ENCODE results near the gene GFRA1.
"Not testable (repeated sequence)": the region's sequence is repeated elsewhere in the genome, so short reads cannot be mapped to it uniquely, and the experiment has no call there.

Gene GFRA1

DNA sequence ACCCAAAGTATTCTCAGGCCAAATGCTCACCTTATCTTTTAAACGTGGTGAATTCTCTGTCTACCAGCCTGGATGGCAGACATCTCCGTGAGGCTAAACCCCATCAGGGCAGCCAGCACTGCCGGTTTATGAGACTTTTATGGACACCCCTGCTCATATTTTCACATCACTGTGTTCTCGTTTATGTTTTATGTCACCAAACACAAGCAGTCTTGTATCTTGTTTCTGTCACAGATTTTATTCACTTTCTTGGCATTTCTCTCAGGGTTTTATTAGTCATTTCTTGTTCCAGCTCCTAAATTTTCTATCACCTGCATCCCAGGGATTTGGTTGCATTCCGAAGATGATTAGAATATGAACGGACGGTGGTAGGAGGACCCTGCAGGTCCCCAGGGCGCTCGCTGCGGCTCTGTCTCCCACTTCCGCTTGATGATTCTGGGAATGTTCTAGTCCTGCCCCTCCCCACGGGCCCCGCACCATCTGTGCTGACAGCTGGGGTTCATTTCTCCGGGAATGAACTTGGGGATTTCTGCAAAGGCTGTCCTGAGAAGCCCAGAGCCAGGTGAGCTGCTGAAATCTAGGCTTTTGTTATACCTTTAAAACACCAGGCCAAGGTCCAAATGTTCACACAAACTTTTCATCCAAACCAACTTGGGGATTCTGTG, 217.6 kb downstream of the GFRA1 start:
- DNase-seq: no peak

DNA sequence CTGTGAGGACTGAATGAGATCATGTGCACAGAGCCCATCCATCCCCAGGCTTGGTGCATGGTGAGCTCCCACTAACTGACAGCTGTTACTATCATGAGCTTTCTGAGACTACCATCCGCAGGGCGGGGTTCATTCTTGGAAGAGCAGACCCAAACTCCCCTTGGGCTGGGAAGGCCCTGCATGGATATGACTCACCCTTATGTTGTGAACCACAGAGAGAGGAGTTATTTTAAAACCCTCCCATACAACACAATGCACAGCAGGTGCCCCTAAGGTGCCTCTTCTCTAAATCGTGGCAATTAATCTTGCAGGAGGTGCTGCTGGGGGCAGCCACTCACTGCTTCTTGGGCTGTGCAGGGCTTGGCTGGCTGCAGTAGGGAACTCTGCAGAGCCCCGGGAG, 219.1 kb downstream of the GFRA1 start:
- no peak for DNase-seq

DNA sequence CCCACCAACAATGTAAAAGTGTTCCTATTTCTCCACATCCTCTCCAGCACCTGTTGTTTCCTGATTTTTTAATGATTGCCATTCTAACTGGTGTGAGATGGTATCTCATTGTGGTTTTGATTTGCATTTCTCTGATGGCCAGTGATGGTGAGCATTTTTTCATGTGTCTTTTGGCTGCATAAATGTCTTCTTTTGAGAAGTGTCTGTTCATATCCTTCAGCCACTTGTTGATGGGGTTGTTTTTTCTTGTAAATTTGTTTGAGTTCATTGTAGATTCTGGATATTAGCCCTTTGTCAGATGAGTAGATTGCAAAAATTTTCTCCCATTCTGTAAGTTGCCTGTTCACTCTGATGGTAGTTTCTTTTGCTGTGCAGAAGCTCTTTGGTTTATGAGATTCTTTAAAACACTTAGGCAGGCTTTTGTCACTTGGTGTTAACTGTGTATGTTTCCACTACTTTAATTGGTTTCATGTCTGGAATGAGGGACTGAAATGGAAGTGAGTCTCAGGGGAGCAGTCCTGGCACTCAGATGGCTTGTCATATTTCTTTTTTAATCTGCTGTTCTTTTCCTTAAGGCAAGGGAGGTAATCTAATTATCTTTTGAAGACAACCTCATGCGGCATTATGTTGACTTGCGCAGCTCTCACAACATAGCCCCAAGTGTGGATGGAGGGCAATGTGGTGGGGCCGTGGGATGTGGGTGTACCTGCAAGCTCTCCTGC, 219.8 kb downstream of the GFRA1 start:
- not testable (repeated sequence) for DNase-seq

DNA sequence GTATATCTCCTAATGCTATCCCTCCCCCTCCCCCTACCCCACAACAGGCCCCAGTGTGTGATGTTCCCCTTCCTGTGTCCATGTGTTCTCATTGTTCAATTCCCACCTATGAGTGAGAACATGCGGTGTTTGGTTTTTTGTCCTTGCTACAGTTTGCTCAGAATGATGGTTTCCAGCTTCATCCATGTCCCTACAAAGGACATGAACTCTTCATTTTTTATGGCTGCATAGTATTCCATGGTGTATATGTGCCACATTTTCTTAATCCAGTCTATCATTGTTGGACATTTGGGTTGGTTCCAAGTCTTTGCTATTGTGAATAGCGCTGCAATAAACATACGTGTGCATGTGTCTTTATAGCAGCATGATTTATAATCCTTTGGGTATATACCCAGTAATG, 220.5 kb downstream of the GFRA1 start:
- DNase-seq: not testable (repeated sequence)

DNA sequence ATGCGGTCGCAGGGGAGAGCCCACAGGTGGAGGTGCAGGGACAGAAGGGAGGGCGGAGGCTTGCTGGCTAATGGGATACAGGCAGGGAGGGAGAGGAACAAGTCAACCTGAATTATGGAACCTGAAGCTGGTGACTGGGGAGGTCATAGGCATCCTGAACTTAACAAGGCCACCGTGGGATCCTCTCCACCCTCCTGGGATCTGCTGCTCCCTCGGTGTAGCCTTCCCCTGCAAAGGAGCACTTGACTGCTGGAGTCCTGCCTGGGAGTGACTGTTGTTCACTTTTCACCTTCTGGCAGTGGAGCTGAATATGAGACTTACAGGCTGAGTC, 223.1 kb downstream of the GFRA1 start:
- DNase-seq: no peak

DNA sequence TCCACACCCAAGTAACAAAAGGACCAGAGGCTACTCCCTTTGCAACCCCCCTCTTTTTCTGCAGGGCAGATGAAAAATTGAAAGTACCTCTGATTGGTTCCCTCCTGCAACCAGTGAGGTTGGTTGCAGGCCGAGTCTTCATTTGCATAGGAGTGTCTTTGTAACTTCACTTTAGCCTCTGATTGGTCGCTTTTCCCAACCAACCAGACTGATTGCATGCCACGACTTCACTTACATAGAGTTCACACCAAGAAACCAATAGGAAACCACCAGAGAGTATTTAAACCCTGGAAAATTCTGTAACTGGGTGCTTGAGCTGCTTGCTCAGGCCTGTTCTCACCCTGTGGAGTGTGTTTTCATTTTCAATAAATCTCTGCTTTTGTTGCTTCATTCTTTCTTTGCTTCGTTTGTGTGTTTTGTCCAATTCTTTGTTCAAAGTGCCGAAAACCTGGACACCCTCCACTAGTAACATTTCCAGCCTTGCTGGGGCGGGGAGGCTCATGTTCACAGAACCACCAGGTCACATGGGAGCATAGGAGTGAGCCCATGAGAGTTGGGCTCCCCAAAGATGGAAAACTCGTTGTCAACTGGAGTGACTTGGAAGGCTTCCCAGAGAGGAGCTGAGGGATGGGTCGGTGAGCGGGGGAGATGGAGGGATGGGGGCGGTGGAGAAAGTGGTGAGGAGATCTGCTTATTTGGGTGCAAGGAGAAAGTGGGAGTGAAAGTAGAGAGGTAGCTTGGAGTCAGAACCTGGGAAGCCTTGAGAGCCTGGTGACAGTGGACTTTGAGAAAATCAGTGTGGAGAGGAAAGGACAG, 223.6 kb downstream of the GFRA1 start:
- no peak for DNase-seq

DNA sequence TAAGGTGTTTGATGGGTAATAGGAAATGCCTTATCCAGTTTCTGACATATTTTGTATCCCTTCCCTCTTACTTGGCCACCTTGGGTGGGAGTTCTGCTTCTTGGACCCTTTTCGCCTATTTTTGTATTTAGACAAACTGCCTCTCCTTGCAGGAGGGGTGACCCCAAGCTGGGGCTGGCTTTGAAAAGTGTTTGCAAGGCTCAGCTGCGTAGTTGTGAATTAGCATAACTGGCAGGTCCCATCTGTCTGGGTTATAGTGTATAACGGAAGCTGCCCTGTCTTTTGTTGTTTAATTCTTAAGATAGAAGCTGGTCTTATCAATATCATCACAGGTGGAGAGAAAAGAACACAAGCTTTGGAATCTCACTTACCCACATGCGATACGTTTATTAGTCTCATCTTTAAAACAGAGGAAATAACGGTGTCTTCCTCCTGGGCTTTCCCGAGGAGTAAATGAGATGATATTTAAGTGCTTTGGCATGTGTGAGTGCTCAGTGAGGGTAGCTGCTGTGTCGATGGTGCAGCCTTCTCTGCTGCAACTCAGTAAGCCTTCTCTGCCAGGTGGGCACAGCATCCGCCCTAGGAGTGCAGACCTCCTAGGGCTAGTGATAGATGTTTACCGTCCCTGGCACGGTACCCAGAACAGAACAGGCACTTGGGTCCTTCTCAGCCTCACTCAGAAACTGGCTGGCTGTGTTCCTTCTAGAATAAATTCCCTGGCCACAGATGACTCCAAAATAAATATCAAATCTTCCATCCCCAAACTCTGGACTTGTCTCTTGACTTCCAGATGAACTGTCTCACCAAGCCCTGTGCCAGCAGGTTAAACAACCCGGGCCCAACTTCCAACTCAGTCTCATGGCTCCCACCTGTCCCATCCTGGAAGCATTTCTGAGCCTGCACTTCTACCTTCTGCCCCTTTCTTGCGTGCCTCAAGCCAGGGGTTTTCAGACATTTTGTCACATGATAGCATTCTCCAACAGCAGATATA, 227.3 kb downstream of the GFRA1 start:
- DNase-seq: no peak

DNA sequence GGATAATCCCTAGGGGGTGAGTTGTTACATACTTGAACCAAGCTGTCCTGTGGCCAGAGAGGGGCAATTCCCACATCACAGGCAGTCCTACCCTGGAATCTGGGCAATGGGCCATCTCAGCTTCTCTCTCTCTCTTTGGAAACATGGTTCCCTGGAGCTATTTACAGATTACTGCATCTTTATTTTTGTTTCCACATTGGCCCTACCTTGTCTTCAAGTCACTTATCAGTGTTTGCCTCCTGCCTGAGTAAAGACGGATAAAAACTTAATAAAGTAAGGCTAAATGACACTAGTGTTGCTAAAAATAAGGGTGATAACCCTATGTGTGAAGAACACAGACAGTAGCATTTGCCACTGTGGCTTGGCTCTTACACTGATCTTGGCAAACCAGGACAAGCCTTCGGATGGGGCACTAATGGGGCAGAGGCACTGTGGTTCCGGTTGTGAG, 228.2 kb downstream of the GFRA1 start:
- DNase-seq: no peak

DNA sequence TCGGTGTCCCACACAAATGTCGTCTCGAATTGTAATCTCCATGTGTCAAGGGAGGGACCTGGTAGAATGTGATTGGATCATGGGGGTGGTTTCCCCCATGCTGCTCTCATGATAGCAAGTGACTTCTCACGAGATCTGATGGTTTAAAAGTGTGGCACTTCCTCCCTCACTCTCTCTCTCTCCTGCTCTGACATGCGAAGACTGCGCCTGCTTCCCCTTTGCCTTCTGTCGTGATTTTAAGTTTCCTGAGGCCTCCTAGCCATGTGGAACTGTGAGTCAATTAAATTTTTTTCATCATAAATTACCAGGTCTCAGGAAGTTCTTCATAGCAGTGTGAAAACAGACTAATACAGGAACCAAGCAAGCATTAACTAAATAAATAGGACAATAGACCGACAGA, 229.1 kb downstream of the GFRA1 start:
- no peak for DNase-seq

DNA sequence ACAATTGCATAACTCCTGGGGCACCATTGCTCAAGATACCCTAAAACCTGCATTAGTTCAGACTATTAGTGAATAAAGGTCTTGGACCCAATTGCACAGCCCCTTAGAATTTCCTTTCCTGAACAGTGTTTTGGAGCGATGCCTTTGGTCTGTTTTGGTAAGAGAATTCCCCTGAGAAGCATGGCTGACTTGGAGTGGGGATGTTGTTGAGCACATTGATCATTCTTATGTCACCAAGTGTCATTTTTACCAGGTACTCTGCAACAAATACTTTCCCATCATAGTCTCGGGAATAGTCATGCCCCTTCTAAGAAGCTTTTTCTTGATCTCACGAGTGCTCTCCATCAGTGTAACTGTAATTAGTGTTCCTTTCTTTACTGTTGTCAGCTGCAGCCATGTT, 229.7 kb downstream of the GFRA1 start:
- DNase-seq: no peak

DNA sequence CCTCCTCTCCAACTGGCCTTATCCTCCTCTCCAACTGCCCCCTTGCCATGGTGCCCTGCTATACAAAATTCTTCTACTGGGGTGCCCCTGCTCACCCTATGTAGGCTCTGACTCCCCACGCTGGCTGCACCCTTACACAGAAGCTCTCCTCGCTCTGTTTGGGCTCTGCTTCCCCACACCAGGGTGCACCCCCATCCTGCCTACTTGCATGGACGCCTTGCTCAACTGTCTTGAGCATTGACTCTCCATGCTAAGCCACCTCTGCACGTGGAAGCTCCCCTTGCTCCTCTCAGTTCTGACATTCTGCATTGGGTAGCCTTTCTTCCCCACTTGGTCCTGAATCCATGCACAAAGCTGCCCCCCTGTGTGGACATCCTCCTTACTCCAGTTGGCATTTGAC, 231.1 kb downstream of the GFRA1 start:
- no peak for DNase-seq

DNA sequence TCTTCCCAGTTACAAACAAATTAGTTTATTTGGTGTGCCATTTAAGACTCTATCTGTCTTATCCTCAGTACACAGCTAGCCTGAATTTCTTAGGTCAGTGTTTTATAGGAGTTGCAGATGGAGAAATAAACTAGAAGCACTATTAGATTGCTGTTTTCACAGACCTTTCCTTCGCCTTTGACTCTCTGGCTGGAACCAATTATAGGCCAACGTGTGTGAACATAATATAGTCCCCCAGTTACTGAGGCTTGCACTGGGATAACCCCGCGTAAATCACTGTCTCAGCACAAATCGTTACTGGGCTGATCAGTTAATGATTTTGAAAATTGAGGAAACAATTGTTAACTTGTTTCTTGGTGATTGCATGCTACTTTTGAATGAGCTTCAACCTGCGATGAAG, 233.4 kb downstream of the GFRA1 start:
- DNase-seq: no peak

DNA sequence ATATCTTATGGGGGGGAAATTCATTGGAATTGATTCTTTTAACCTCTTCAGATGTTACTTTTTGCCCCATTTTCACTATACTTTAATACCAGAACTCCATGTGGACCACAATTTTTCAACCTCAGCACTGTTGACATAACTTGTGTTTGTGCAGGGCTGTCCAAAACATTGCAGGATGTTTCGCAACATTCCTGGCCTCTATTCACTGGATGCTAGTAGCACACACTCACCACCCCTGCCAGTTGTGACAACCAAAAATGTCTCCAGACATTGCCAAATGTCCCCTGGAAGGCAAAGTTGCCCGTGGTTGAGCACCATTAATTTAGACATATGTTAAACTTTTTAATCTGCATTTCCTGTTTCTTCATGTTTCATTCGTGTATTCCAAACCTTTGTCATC, 234.7 kb downstream of the GFRA1 start:
- no peak for DNase-seq

DNA sequence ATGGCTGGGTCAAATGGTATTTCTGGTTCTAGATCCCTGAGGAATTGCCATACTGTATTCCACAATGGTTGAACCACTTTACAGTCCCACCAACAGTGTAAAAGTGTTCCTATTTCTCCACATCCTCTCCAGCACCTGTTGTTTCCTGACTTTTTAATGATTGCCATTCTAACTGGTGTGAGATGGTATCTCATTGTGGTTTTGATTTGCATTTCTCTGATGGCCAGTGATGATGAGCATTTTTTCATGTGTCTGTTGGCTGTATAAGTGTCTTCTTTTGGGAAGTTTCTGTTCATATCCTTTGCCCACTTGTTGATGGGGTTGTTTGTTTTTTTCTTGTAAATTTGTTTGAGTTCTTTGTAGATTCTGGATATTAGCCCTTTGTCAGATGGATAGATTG, 237.6 kb downstream of the GFRA1 start:
- DNase-seq: not testable (repeated sequence)

DNA sequence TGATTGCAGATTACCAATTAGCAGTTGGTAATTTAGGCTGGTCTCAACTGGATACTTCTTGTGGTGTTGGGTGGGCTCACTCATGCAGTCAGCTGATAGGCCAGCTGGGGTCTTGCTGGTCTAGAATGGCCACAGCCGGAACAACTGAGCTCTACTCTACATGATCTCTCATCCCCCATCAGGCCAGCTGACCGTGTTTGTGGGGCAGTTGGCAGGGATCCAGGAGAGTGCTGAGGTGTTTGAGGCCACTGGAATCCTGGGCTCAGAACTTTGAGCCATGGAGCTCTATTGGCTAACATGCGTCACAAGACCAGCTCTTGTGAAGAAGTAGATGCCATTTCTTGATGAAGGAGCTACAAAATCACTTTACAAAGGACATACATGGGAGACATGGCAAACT, 242.4 kb downstream of the GFRA1 start:
- DNase-seq: no peak

DNA sequence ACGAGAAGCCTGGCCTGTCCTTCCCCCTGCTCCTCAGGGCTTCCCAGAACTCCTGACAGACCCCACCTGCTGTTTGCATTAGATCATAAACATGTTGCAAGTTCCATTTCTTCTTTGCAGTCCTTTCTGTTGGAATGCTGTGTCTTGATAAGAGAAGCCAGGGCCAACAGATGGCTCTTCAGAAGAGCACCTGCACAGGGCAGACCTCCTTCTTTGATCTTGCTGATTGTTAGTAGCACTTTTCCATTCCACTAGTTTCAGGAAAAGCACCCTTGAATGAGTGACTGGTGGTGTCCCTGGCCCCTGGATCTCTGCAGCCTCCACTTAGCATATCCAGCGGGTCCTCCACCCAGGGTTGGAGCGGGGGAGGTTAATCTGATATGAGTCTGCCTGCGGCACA, 243.2 kb downstream of the GFRA1 start:
- DNase-seq: no peak

DNA sequence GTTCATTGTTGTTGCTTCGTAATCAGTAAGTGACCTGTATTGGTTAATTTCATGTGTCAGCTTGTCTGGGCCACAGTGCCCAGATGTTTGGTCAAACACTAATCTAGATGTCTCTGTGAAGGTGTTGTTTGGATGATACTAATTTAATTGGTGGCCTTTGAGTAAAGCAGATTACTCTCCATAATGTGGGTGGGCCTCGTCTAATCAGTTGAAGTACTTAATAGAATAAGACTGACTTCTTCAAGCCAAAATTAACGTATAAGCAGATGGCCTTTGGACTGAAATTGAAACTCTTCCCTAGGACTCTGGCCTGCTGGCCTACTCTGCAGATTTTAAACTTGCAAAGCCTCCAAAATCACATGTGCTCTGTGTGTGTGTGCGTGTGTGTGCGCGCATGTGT, 245.7 kb downstream of the GFRA1 start:
- no peak for DNase-seq

DNA sequence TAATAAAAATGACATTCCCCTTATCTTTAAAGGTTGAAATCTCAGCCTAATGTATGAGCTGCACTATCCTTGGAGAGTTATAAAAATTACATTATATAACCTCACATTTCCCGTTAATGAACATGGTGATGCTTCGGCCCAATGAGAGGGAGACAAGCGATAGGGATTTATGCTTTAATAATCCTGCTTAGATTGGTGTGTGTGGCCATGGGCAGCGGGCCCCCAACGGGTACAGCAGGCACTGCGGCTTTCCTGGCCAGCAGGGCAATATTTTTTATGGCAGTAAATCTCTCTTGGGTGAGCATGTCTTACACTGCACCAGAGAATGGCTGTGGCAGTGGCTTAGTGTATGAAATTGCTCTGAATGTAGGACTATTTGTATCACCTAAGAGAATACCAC, 246.3 kb downstream of the GFRA1 start:
- DNase-seq: no peak

DNA sequence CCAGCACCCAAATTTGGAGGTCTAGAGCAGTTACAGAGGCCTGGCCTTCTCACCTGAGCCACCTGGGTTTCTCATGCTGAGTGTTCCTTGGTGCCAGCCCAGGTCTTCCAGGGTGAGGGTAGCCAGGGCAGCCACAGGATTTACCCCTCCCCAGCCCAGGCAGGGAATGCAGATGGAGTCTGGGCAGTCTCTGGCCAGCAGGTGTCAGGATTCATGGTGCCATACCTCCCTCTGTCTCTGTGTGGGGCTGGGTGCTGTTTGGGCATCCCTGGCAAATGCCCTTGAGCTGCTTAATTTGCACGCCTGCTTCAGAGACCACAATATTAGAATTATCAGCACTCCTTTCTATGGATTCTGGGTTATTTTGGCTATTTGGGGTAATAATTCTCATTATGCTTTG, 246.7 kb downstream of the GFRA1 start:
- no peak for DNase-seq

DNA sequence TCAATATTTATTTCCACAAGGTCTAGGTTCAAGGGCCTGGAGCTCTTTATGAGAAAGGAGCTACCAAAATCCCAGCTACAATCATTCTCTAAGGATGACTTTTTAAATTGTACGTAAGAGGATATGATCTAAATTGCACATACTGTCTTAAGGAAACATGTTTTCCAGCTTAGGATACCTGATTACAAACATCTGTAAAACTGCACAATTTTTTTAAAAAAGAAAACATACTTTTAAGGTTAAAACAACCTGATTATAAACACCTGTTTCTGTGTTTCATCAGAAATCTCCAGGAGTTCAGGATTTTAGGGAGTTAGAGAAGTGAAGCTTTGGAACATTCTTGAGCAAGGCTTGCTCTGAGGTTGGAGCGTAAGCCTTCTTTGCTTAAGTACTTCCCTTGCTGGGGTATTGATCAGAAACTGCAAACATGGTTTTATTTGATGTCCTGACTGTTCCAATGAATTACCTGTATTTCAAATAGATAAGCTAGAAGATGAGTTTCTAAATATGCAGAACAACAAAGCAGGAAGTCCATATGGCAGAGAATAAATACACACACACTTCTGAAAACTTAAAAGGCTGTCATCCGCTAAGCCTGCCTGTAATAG, 248.6 kb downstream of the GFRA1 start:
- DNase-seq: no peak

DNA sequence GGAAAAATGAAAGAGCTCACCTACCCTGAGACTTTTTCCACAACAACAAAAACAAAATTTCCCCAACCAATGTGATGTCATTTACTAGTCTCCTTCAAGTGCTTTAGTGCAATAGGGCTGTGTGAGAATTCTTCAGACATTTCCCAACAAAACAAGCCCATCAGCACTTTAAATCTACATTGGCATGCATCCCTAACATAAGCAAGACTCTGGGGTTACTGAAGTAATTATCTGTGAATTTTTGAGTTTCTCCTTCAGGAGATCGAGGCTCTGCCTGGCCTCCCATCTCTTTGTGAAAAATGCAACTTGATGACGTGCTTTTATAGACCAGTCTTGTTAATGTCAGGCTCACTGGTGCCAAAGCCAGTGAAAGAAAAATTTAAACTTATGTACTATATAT, 255.6 kb downstream of the GFRA1 start:
- no peak for DNase-seq

DNA sequence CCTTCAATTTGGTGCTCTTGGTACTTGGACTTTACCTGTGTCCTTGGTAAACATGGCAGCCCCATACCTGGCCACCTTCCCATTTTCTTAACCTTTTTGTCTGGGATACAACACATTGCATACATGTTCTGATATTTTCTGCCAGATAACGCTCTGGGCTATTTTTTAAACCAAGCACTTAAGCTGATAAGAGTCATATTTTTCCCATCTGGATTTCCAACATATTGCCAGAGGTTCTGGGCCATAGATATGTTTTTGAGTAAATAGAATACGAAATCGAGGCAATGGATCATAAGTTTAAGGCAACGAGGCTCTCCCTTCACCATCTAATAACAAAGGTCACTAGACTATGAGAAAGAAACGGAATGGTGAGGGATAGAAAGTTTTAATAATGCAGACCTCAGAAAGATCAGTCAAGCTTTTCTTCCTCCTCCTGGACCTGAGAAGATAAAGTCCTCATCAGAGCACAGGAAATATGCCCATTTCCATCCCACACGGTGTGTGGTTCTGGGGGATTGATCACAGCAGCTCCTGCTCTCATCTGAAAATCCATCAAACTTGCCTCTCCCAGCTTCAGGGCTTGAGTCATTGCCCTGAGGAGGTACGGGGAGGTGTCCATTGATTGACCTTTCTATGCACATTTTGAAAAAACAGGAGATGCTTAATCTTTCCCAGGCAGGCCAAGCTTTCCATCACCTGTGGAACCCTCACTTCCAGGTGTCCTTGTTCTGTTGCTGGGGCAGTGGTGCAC, 257.2 kb downstream of the GFRA1 start:
- DNase-seq: no peak

Measured in DMS79 treated with DMSO at 0.1 percent for 48 hours (cell line).